Renal pelvis (tissue), 4 donors: ENCODE data around the gene SERPINB1. TPM values are rescaled to one million over a fixed set of nuclear protein-coding genes. Genes with fewer than 3 reads are reported as not detected.
"Not testable (repeated sequence)": the region's sequence is repeated elsewhere in the genome, so short reads cannot be mapped to it uniquely, and the experiment has no call there.

Experiments used
- DNase-seq: peaks from one replicate; pipeline ENCODE4 v3.0.0-alpha.2; 2013
- polyA plus RNA-seq, 3 donors: library from polyadenylated mRNA; unstranded; fragments of 120-200 nt; gene quantifications; one replicate each; pipeline ENCODE4 v1.2.1, GENCODE V29; 2013; ENCODE audit not compliant: insufficient read length in 3 of 3

SERPINB1 gene
- polyA plus RNA-seq, 3 donors = 14.7 to 19.8 (median 17.1) TPM

DNA sequence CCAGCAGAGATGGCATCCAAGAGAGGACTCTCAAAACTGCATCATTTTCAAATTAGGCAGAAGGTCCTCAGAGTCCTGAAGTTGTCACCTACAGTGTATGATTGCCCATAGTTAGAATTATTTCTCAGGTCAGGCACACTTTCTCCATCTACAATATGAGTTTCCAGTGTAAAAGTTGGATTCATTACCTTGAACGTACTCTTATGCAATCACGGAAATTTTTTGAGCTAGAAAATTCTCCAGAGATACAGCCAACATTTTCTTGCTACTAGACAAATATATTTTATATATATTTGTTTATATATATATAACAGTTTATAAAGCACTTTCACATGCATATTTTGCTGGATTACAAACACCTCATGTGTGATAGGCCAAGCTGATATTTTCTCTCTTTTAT, 29.4 kb upstream of the SERPINB1 start:
- DNase-seq = no peak

DNA sequence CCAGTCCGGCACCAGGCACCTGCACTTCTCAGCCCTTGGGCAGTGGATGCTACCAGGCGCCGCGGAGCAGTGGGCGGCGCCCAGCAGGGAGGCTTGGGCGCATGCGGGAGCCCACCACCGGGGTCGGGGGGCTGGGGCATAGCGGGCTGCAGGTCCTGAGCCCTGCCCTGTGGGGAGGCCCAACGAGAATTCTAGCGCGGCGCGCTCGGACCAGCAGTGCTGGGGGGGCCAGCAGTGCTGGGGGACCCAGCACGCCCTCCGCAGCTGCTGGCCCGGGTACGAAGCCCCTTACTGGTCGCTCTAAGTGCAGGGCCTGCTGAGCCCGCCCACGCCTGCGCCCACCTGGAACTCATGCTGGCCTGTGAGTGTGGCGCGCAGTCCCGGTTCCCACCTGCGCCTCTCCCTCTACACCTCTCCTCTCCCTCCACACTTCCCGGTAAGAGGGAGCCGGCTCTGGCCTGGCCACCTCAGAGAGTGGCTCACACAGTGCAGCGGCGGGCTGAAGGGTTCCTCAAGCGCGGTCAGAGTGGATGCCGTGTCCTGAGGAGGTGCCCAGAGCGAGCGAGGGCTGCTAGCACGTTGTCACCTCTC, 28.5 kb upstream of the SERPINB1 start:
- DNase-seq = no peak

DNA sequence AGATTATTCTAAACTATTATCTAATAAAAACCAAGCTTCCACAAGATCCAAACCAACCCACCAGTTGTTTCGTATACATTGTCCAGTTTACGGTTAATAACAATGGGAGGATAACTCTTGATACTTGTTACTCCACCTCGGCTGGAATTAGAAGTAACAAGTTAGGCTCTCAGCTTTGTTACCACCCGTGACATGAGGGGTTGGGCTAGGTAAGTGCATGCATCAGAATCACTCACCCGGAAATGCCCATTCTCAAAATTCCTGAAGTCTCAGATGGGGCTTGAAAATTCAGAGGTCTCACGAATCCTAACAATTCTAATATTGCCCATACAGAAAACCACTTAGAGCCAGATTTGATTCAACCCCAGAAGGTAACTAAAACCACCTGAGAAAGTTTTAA, 27.0 kb upstream of the SERPINB1 start:
- DNase-seq = no peak

DNA sequence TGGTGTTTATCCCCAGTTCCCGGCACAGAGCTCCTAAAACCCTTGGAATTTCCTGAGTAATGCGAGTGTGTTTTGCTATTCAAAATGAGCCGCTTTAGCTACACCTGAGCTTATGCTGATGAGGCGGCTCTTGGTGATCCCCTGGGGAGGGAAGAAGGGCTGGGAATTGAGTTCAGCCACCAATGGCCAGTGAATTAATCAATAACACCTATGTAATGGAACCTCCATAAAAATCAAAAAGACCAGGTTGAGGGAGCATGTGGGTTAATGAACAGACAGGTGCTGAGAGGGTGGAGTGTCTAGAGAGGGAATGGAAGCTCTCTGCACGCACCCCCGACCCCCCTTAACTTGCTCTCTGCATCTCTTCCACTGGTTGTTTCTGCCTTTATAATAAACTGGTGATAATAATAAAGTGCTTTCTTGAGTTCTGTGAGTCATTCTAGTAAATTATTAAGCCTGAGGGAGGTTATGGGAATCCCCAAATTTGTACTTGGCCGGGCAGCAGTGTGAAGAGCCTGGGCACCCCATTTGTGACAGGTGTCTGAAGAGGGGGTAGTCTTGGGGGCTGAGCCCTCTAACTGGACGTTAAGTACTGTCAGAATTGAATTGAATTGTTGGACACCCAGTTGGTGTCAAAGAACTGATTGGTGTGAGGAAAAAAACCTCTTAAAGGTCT, 24.6 kb upstream of the SERPINB1 start:
- DNase-seq = no peak

GRCh38 chr6:2865694-2866151, 24.1 kb upstream of the SERPINB1 start:
- DNase-seq = no peak

GRCh38 chr6:2865270-2865669, 23.6 kb upstream of the SERPINB1 start:
- no peak for DNase-seq

GRCh38 chr6:2863901-2864300, 22.2 kb upstream of the SERPINB1 start:
- DNase-seq = no peak

GRCh38 chr6:2862712-2863181, 21.1 kb upstream of the SERPINB1 start:
- no peak for DNase-seq

DNA sequence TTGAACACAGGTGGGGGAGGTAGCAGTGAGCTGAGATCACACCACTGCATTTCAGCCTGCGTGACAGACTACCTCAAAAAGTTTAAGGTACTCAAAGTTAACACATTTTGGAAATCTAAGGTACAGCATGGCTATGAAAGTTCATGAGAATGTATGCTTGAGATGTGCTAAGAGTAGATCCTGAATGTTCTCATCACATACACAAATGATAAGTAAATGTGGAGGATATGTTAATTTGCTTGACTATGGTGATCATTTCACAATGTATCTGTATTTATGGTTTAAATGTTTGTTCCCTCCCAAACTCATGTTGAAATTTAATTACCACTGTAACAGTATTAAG, 20.1 kb upstream of the SERPINB1 start:
- DNase-seq = no peak

- DNase-seq = no peak
These were observed 19.6 kb upstream of the SERPINB1 start for GRCh38 chr6:2861060-2861821.

- DNase-seq = not testable (repeated sequence)
These were observed 19.0 kb upstream of the SERPINB1 start for GRCh38 chr6:2860706-2861059.

DNA sequence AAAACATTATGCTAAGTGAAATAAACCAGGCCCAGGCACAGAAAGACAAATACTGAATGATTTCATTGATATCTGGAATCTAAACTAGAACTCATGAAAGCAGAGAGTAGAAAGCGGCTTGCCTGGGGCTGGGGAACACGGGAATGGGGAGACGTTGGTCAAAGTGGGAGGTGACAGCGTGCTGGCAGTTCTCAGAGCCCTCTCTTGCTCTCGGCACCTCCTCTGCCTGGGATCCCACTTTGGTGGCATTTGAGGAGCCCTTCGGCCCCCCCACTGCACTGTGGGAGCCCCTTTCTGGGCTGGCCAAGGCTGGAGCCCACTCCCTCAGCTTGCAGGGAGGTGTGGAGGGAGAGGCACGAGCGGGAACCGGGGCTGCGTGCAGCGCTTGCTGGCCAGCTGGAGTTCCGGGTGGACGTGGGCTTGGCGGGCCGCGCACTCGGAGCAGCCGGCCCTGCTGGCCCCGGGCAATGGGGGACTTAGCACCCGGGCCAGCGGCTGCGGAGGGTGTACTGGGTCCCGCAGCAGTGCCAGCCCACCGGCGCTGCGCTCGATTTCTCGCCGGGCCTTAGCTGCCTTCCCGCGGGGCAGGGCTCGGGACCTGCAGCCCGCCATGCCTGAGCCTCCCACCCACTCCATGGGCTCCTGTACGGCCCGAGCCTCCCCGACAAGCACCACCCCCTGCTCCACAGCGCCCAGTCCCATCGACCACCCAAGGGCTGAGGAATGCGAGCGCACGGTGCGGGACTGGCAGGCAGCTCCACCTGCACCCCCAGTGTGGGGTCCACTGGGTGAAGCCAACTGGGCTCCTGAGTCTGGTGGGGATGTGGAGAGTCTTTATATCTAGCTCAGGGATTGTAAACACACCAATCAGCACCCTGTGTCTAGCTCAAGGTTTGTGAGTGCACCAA, 18.4 kb upstream of the SERPINB1 start:
- DNase-seq = not testable (repeated sequence)

GRCh38 chr6:2859185-2859700, 17.6 kb upstream of the SERPINB1 start:
- no peak for DNase-seq

DNA sequence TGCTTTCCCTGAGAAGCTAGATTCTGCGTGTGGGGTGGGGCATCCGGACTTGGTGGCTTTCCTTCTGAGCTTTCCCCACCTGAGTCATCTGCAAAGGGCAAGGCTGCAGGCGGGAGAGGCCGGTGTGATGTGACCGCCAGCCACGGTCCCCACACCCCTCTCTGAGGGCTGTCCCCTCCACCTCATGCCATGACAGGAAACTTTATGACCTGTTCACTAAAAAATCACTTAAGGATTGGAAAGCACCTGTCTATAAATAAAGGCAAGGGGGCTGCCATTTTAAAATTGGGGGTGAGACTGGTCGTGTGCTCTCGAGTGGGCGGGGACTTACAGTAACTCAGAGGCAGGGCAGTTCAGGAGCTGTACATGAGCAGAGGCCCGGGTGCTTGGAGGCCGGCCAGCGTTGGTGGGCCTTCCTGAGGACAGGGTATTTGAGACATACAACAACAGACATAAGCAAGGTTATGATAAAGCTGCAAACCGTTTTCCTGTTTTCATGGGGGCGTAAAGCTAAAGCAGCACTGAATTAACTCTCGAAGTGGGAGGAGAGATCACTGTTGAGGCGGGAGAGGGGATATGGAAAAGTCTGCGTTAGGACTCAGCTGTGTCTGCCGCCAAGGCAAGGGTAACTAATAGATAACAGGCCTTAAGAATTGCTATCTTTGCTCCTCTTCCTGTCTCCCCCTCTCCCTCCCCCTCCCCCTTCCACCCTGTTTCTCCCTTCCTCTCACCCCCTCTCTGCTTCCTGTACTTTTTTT, 16.1 kb upstream of the SERPINB1 start:
- no peak for DNase-seq

DNA sequence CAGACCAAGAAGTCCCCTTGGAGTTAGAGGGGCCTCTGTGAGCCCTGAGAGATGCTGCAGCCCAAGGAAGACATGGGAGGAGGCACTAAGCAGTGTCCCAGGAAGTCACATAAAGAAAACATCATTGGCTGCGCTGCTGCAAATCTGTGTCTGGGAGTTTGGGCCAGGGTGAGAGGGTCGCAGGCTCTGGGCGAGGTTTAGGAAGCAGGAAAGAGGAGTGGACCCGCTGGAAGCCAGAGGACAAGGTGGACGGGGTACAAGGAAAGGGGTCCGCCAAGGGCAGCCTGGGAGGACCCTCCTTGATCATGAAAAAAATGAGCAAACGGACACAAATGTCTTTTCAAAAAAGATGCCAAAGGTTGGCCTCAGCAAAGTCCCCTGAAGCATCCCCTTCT, 15.5 kb upstream of the SERPINB1 start:
- no peak for DNase-seq

- no peak for DNase-seq
These were observed 13.4 kb upstream of the SERPINB1 start for GRCh38 chr6:2855061-2855519.

GRCh38 chr6:2854396-2854982, 12.8 kb upstream of the SERPINB1 start:
- no peak for DNase-seq

GRCh38 chr6:2853769-2854395, 12.2 kb upstream of the SERPINB1 start:
- peak; percentile 82 for DNase-seq

GRCh38 chr6:2853378-2853768, 11.7 kb upstream of the SERPINB1 start:
- DNase-seq = not testable (repeated sequence)

GRCh38 chr6:2852921-2853322, 11.3 kb upstream of the SERPINB1 start:
- no peak for DNase-seq
